Stimulated activated CD4-positive, alpha-beta T cell treated with anti-CD3 and anti-CD28 coated beads, Interleukin-2, amount 100 ng/mL, for 48 hours (primary cell): ENCODE data around the gene SMC1B.
A peak's percentile ranks its signal among the peaks of the same experiment; 100 is the strongest.
"Not testable (repeated sequence)": the region's sequence is repeated elsewhere in the genome, so short reads cannot be mapped to it uniquely, and the experiment has no call there.

Experiments used
- DNase-seq, 2 donors: peaks; one replicate each; pipeline ENCODE4 v3.0.0-alpha.2; 2020

The SMC1B gene

DNA sequence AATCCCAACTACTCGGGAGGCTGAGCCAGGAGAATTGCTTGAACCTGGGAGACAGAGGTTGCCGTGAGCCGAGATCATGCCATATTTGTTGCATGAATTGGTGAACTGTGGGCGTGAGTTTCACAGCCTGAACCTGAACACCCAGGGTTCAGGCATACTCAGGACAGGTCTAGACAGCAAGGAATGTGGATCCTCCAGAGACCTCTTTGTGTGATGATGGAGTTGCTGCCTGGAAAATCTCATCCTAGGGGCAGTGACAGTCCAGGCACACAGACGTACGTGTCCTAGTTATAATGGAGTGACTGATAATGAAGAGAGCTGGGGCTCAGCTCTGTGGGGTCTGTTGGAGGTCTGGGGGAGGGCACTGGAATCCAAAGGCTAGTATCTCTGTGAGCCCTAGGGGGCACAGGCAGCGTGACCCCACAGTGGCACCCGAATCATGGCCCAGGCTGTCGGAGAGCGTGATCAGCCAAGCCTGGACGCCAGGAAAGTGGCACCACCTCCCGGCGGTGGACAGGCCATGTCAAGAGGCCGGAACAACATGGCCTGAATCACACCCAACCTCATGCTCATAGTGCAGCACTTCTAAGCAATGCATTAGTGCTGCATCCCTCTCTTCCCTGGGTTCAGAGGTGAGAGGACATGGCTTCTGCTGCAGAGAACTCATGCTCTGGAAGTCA lies 31.8 kb upstream of the SMC1B start:
- DNase-seq = no peak

DNA sequence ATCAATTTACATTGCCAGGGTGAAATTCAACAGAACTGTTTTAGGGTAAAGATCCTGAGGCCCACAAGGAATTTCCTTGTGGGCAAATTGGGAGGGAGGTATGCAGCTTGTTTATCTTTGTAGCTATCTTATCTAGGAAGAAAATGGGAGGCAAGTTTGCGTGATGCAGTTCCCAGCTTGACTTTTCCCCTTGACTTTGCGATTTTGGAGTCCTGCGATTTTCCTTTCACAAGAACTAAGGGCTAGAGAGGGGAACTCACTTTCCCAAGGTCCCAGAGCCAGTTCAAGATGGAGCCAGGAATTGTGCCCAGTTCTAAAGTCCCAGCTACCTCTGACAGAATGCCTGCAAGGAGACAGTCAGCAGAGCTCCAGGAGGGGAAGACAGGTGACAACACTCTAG lies 30.8 kb upstream of the SMC1B start:
- DNase-seq = no peak

DNA sequence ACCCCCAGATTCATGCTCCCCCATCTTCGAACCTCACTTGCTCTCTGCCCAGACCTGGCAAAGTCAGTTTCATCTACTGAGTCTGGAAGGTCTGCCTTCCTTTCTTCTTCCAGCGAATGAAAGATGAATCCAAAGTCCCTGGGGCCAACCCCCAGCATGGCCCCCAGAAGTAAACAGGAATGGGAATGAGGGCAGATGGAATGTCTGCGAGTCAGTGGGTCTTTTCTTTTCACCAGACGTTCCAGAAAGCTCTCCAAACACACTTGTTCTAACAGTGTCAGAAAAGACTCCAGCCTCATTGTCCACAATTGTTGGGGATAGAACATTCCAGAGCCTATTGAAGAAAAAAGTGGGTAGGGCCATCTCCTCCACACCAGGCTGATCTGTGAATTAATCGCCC lies 28.7 kb upstream of the SMC1B start:
- no peak for DNase-seq

DNA sequence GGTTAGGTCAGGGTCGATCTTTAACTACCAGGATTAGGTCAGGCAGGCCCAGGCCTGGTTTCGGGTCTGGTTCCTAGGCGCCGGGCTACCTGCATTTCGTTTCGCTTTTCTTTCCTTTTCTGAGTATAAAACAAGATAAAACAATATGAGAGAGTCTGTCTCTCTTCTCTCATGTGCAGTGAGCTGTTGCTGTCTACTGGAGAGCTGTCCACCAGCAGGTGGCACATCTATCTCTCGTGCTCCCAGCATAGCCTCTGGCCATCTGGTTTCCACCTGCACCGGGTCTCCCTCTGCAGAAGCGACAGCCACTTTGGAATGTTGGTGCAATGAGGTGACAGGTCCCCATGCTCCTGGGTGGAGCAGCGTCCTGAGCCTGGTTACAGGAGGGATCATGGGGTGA lies 27.7 kb upstream of the SMC1B start:
- peak; percentile 7 to 18 for DNase-seq

- not testable (repeated sequence) for DNase-seq
Observed at GRCh38 chr22:45440688-45441087, 27.3 kb upstream of the SMC1B start.

DNA sequence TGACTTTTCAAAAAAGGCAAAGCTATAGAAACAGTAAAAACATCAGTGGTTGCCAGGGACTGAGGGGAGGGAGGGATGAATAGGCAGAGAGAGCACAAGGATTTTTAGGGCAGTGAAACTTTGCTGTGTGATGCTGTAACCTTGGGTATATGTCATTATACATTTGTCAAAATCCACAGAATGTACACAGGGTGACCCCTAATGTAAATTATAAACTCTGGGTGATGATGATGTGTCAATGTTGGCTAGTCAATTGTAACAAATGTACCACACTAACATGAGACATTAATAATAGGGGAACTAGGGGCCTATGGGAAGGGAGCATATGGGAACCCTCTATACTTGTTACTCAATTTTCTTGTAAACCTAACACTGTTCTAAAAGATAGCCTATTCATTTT lies 24.9 kb upstream of the SMC1B start:
- DNase-seq = no peak

GRCh38 chr22:45436871-45437517 lies 23.6 kb upstream of the SMC1B start:
- DNase-seq = peak in 1 of 2 donors; percentile 11

GRCh38 chr22:45435544-45436139 lies 22.2 kb upstream of the SMC1B start:
- peak; percentile 75 to 78 for DNase-seq

- DNase-seq = no peak
Observed at GRCh38 chr22:45434981-45435380, 21.6 kb upstream of the SMC1B start.

DNA sequence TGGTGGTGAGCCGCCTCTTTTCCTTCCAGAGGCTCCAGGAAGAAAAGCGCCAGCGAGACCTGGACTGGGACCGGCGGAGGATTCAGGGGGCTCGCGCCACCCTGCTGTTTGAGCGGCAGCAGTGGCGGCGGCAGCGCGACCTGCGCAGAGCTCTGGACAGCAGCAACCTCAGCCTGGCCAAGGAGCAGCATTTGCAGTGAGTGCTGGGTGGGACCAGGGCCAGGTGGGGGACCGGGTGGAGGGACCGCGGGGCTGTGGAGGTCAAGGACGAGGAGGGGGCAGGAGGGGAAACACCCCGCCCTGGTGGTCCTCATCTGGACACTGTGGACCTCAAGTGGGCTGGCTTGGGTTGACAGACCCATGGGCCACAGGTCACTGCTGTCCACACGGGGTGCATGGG lies 17.5 kb upstream of the SMC1B start:
- DNase-seq = no peak

GRCh38 chr22:45429981-45430775 lies 16.8 kb upstream of the SMC1B start:
- DNase-seq = no peak

DNA sequence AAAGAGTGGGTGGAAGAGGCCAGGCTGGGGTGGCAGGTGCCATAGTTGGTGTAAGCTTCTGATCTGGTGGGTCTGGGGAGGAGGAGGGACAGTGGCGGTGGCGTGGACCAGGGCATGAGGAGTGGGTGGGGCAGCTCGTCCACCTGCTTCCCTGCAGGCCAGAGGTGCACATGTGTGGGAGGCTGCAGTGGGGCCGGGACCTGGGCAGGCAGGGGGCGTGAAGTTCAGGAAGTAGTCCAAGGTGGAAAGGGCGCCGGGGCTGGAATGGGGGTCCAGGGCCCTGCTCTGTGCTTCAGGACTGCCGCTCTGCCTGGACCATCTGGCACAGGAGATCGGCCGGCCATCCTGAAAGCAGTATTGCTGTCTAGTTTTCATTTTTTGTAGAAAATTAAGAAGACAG lies 16.0 kb upstream of the SMC1B start:
- no peak for DNase-seq

GRCh38 chr22:45428391-45429385 lies 15.3 kb upstream of the SMC1B start:
- DNase-seq = no peak

DNA sequence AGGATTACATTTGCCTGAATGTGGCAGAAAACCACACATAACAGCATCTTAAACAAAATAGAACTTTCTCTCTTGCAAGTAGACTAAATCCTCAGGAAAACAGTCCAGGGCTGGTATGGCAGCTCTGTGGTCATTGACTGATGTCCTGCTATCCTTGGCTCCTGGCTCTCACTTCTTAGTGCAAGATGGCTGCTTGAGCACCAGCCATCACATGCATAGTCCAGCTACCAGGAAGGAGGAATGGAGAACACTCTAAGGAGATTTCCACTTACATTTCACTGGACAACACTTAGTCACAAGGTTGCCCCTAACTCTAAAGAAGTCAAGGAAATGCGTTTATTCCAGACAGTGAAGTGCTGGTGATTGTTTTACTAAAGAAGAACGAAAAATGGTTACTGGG lies 13.7 kb upstream of the SMC1B start:
- DNase-seq = no peak

DNA sequence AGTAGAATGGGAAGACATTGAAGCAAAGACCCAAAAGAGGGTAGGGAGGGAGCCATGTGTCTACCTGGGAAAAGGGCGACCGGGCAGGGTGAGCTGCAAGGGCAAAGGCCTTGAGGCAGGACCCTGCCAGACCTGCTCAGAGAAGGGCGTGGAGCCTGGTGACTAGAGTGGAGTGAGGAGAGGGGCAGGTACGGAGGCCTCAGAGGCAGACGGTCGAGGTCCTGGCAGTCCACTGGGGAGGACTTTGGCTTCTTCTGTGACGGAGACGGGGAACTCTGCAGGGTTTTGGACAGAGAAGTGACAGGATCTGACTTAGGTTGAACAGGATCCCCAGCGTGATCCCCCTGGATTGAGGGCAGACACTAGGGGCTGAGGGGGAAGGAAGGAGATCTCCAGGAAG lies 13.0 kb upstream of the SMC1B start:
- no peak for DNase-seq

DNA sequence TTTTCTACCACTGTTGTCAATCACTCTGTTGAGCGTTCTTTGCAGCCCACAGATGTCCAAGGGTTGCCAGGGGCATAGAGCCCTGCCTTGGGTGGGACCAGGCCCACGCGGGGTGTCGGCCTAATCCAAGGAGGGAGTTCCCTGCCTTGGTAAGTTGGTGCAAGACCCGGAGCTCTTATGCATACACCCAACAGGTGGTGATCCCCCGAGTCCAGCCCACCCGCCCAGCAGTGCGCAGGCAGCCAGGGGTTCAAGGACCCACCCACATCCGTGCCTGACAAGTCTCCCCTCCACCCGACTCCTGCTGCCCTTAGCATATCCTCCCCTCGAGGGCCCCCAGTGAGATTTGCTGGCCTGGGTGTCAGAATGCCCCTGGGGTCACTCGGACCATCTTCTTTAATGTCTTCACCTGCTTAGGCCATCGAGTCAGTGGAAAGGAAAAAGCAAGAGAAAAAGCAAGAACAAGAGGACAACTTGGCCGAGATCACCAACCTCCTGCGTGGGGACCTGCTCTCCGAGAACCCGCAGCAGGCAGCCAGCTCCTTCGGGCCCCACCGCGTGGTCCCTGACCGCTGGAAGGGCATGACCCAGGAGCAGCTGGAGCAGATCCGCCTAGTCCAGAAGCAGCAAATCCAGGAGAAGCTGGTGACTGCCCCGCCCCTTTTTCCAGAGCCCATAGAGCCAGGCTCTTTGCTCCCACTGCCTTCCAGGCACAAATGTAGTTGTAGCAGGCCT lies 12.3 kb upstream of the SMC1B start:
- DNase-seq = no peak

- no peak for DNase-seq
Observed at GRCh38 chr22:45425101-45425500, 11.7 kb upstream of the SMC1B start.

DNA sequence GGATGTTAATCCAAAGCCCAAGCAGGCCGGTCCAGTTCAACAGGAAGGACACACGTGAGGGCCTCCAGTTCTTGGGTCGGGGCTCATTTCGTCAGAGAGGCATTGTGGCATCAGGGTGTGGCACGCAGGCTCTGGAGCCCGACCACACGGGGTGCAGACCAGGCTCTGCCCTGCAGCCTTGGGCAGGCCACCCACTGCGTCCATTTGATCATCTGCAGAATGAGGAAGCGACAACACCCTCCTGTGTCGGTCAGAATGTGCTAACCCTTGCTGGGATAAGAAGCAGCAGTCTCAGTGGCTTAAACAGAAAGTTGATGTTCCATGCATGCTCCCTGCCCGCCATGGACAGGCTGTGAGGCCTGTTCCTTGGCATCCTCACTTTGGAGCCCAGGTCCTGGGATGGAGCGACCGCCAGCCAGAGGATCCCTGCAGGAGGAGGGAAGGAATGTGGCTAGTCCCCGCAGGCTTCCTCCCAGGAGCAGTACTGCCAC lies 10.9 kb upstream of the SMC1B start:
- DNase-seq = no peak

DNA sequence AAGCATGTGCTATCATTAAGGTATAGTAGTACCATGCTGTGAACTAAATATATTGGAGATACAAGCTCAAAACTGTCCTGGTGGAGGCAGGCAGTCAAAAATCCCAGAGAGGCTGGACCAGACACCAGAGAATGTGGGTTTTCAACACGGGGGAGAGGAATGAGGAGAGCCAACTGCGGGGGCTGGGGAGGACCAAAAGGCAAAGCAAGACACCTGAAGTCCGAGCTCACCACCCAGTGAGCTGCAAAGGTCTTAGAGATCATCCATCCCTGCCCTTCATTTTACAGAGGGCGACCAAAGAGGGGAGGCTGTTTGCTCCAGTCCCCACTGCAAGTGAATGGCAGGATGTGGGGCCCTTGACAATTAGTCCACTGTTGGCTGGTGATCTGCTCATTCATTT lies 10.1 kb upstream of the SMC1B start:
- DNase-seq = no peak

DNA sequence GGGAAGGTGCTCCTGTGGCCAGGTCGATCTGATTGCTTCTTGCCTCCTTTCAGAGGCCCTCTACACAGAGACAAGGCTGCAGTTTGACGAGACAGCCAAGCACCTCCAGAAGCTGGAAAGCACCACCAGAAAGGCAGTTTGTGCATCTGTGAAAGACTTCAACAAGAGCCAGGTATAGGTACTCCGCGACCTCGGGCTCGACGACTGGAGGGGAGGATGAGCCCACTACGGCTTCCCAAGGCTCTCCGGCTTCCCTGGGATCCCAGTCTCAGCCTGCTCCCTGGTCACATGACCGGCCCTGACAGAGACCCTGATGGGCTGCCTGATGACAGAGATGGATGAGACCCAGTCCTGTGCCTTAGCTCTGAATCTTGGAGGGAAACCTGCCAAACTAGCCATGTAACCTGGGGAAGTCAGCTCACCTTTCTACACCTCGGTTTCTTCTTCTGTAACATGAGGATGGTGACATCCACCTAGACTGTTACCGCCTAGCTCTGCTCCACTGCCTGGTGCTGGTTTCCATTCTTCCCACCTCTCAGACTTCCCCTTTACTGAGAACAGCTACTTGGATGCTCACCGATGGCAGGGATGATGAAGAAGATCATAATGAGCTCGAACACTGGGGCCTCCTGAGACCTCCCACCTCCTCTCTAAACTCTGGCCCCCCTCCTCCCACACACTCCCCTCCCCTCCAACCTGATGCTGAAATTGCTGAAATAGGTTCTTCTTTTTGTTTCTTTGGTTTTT lies 9.0 kb upstream of the SMC1B start:
- no peak for DNase-seq
